SK-N-SH treated with all-trans-retinoic acid at 6 μM for 48 hours (cell line): ENCODE data around the gene SYT12.

Source experiments
- ATAC-seq: fragments of 200-7000 bp; cut with Tn5 transposase; 3 replicates; pipeline ENCODE4 v1.9.1; 2020; ENCODE audit warnings: mild to moderate bottlenecking, moderate library complexity
- ARNTL ChIP-seq: fragments of 450-650 bp; formaldehyde crosslinking; IDR thresholded peaks from 2 replicates; pipeline ENCODE4 v1.5.0; 2020; ENCODE audit warnings: low read depth, mild to moderate bottlenecking, moderate library complexity, borderline replicate concordance
- BACH2 ChIP-seq: fragments of 250-450 bp; sonication (Bioruptor Pico); IDR thresholded peaks from 2 replicates; pipeline ENCODE4 v1.9.0; 2021; ENCODE audit warnings: mild to moderate bottlenecking, borderline replicate concordance
- CREB5 ChIP-seq: fragments of 250-450 bp; sonication (Bioruptor Pico); IDR thresholded peaks from 2 replicates; pipeline ENCODE4 v1.5.1; 2020; ENCODE audit warnings: low read depth, mild to moderate bottlenecking, moderate library complexity
- CSDC2 ChIP-seq: fragments of 250-450 bp; sonication (Bioruptor Pico); IDR thresholded peaks from 2 replicates; pipeline ENCODE4 v1.5.0; 2020; ENCODE audit warnings: mild to moderate bottlenecking, moderate library complexity
- CSRNP3 ChIP-seq: fragments of 250-450 bp; sonication (Bioruptor Pico); IDR thresholded peaks from 2 replicates; pipeline ENCODE4 v1.5.1; 2021; ENCODE audit warnings: mild to moderate bottlenecking, moderate library complexity
- ESRRG ChIP-seq: fragments of 250-450 bp; sonication (Bioruptor Pico); IDR thresholded peaks from 2 replicates; pipeline ENCODE4 v1.6.1; 2021; ENCODE audit warnings: mild to moderate bottlenecking
- ISL1 ChIP-seq: fragments of 250-450 bp; sonication (Bioruptor Pico); IDR thresholded peaks from 2 replicates; pipeline ENCODE4 v2.1.2; 2022; ENCODE audit warnings: mild to moderate bottlenecking, moderate library complexity
- OSR1 ChIP-seq: fragments of 250-450 bp; sonication (Bioruptor Pico); IDR thresholded peaks from 2 replicates; pipeline ENCODE4 v1.8.0; 2022; ENCODE audit warnings: moderate library complexity, mild to moderate bottlenecking, inconsistent platforms
- PATZ1 ChIP-seq: fragments of 250-450 bp; sonication (Bioruptor Pico); IDR thresholded peaks from 2 replicates; pipeline ENCODE4 v1.8.0; 2020; ENCODE audit warnings: mild to moderate bottlenecking, moderate library complexity, borderline replicate concordance
- POU6F1 ChIP-seq: fragments of 250-450 bp; sonication (Bioruptor Pico); IDR thresholded peaks from 2 replicates; pipeline ENCODE4 v1.8.0; 2021; ENCODE audit warnings: low read depth, mild to moderate bottlenecking, moderate library complexity, borderline replicate concordance
- RARB ChIP-seq: fragments of 250-450 bp; sonication (Bioruptor Pico); IDR thresholded peaks from 2 replicates; pipeline ENCODE4 v1.8.0; 2021; ENCODE audit warnings: mild to moderate bottlenecking, moderate library complexity
- SNAI2 ChIP-seq: fragments of 250-450 bp; sonication (Bioruptor Pico); IDR thresholded peaks from 2 replicates; pipeline ENCODE4 v1.5.0; 2020; ENCODE audit warnings: mild to moderate bottlenecking, moderate library complexity
- TCF4 ChIP-seq: fragments of 250-450 bp; sonication (Bioruptor Pico); IDR thresholded peaks from 2 replicates; pipeline ENCODE4 v1.8.0; 2021; ENCODE audit warnings: mild to moderate bottlenecking, moderate library complexity, borderline replicate concordance
- TOX ChIP-seq: fragments of 250-450 bp; sonication (Bioruptor Pico); IDR thresholded peaks from 2 replicates; pipeline ENCODE4 v1.8.0; 2021; ENCODE audit warnings: mild to moderate bottlenecking, moderate library complexity, borderline replicate concordance
- TSHZ2 ChIP-seq: fragments of 250-450 bp; sonication (Bioruptor Pico); IDR thresholded peaks from 2 replicates; pipeline ENCODE4 v1.5.0; 2020; ENCODE audit warnings: mild to moderate bottlenecking, moderate library complexity
- ZC3H10 ChIP-seq: fragments of 250-450 bp; sonication (Bioruptor Pico); IDR thresholded peaks from 2 replicates; pipeline ENCODE4 v1.5.1; 2021; ENCODE audit warnings: mild to moderate bottlenecking, moderate library complexity
- ZFP3 ChIP-seq: fragments of 250-450 bp; sonication (Bioruptor Pico); IDR thresholded peaks from 2 replicates; pipeline ENCODE4 v1.5.0; 2020; ENCODE audit warnings: mild to moderate bottlenecking, moderate library complexity
- ZFP30 ChIP-seq: fragments of 450-650 bp; formaldehyde crosslinking; IDR thresholded peaks from 2 replicates; pipeline ENCODE4 v1.5.0; 2022; ENCODE audit warnings: mild to moderate bottlenecking, moderate library complexity
- ZNF565 ChIP-seq: fragments of 450-650 bp; formaldehyde crosslinking; conservative IDR thresholded peaks from 2 replicates; pipeline ENCODE4 v1.5.0; 2020; ENCODE audit warnings: low read depth, mild to moderate bottlenecking, moderate library complexity
- ZNF70 ChIP-seq: fragments of 450-650 bp; formaldehyde crosslinking; IDR thresholded peaks from 2 replicates; pipeline ENCODE4 v1.5.0; 2020; ENCODE audit warnings: mild to moderate bottlenecking, moderate library complexity
- ZNF8 ChIP-seq: fragments of 450-650 bp; formaldehyde crosslinking; IDR thresholded peaks from 2 replicates; pipeline ENCODE4 v1.5.0; 2020; ENCODE audit warnings: mild to moderate bottlenecking, moderate library complexity

SYT12 gene

GRCh38 chr11:67043572-67044349 is 20.8 kb downstream of the SYT12 start:
- no peak for TF ChIP-seq CSRNP3 (CRISPR knock-in tag)
- no peak for ATAC-seq

- ATAC-seq = no peak
- no peak for TF ChIP-seq CREB5 (CRISPR knock-in tag)
- TF ChIP-seq SNAI2 (CRISPR knock-in tag) = no peak
- TF ChIP-seq ESRRG = no peak
- TF ChIP-seq ZNF8 = no peak
- TF ChIP-seq PATZ1 (CRISPR knock-in tag) = no peak
- TF ChIP-seq POU6F1 = no peak
- no peak for TF ChIP-seq ARNTL (CRISPR knock-in tag)
- TF ChIP-seq TOX (CRISPR knock-in tag) = no peak
- TF ChIP-seq ISL1 (CRISPR knock-in tag) = no peak
- no peak for TF ChIP-seq RARB
- no peak for TF ChIP-seq ZC3H10 (CRISPR knock-in tag)
- TF ChIP-seq ZNF565 (CRISPR knock-in tag) = no peak
- no peak for TF ChIP-seq TSHZ2
- TF ChIP-seq ZNF70 (CRISPR knock-in tag) = no peak
- TF ChIP-seq, all 23 proteins: peak for 0
Observed at GRCh38 chr11:67044496-67044895, 21.6 kb downstream of the SYT12 start.

GRCh38 chr11:67045314-67045713 is 22.4 kb downstream of the SYT12 start:
- no peak for TF ChIP-seq CSRNP3 (CRISPR knock-in tag)
- TF ChIP-seq ESRRG = no peak
- no peak for TF ChIP-seq CSDC2 (CRISPR knock-in tag)
- no peak for TF ChIP-seq CREB5 (CRISPR knock-in tag)
- TF ChIP-seq BACH2 (CRISPR knock-in tag) = no peak
- no peak for TF ChIP-seq ZFP30 (CRISPR knock-in tag)
- no peak for TF ChIP-seq SNAI2 (CRISPR knock-in tag)
- TF ChIP-seq ZFP3 (CRISPR knock-in tag) = no peak
- no peak for TF ChIP-seq POU6F1
- no peak for TF ChIP-seq RARB
- no peak for TF ChIP-seq OSR1 (CRISPR knock-in tag)
- no peak for TF ChIP-seq TCF4 (CRISPR knock-in tag)
- TF ChIP-seq ZC3H10 (CRISPR knock-in tag) = no peak
- TF ChIP-seq ZNF8 = no peak
- ATAC-seq = peak; percentile 93
